Measurements from ENCODE around the gene MRPL9.
"Not testable (repeated sequence)": the region's sequence is repeated elsewhere in the genome, so short reads cannot be mapped to it uniquely, and the experiment has no call there.

Gene MRPL9

DNA sequence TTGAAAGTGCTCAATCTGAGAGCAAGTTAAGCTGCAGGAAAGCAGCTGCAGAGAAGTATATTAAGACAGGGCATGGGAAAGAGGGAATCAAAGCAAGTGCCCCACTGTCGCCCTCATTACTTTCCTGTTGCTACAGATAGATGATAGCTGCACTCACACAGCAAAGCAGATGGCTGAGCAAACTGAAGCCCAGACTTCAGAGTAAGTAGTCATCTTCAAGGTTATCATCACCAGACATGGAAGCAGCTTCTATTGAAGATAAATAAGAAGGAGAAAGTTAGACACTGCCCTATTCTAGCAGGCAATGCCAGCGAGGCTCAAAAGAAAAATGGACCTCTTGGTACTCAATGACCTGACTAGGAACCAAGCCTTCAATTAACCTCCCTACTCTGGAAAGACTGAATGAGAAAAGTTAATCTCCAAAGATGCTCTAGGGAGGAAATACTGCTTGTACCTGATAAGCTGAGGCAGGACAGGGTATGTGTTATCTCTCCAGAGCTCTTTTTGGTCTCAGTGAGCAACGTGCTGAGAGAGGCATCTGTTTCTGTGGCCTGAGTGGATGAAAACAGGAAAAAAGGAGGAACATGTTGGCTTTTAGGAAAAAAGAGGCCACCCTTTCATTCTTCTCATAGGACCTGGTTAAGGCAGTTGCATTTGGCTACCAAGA, 11.1 kb upstream of the MRPL9 start:
- Histone ChIP-seq H2BK5ac (ENCODE audit: low read length) (no peak overlapping the region), H3K9ac (ENCODE audit: low read length) (no peak overlapping the region), H3K4ac (ENCODE audit: low read depth, low read length) (no peak overlapping the region), H3K56ac (ENCODE audit: low read length) (no peak overlapping the region), H3K27me3 (ENCODE audit: insufficient read depth, low read length, poor library complexity) (no peaks in the 10 kb centered on the region), H3K4me1 (ENCODE audit: control insufficient read depth, low read depth, low read length) (no peaks in the 10 kb centered on the region), H4K5ac (ENCODE audit: low read length) (no peak overlapping the region), H3K4me2 (ENCODE audit: low read length) (no peak overlapping the region), H3K27ac (ENCODE audit: low read depth, low read length) (no peak overlapping the region), H2AK5ac (ENCODE audit: low read length) (no peak overlapping the region), H3K36me3 (ENCODE audit: control insufficient read depth, insufficient read depth, low read length) (no peaks in the 10 kb centered on the region), H2BK15ac (replicated peaks; ENCODE audit: low read depth) (no peak overlapping the region), H2BK120ac (ENCODE audit: low read depth, low read length) (no peak overlapping the region), H3K18ac (ENCODE audit: low read length) (no peak overlapping the region), H3K79me1 (ENCODE audit: low read length) (no peaks in the 10 kb centered on the region), H4K8ac (ENCODE audit: low read depth, low read length) (no peak overlapping the region), H3K79me2 (ENCODE audit: control insufficient read depth, insufficient read depth, low read length) (no peaks in the 10 kb centered on the region), H3K4me3 (ENCODE audit: low read length) (no peak overlapping the region), H3K23ac (ENCODE audit: low read length) (no peak overlapping the region)
- DNase-seq, result no peak
- WGBS (ENCODE audit: extremely low coverage, insufficient coverage, low lambda C conversion rate), result no CpG with 5 or more reads among the region's 3 CpGs

DNA sequence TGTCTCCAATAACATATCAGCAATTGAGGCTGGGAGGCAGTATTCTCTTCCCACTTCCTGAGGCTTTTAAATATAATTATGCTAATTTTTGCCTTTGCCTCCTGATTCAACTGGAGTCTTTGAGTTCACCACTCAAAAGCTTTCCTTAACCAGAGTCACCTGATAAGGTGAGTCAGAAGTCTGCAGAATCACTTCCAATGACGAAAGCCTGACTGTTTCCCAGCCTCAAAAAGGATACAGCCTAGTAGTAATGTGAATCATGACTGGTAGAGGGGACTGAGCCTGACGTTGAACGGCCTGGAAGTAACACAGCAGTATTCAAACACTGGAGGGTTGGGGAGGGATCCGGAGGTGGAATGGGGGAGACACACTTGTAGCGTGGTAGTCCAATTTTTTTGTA, 10.4 kb upstream of the MRPL9 start:
- Histone ChIP-seq H2BK120ac (ENCODE audit: low read depth, low read length) (no peak overlapping the region), H2BK15ac (replicated peaks; ENCODE audit: low read depth) (no peak overlapping the region), H2AK5ac (ENCODE audit: low read length) (no peak overlapping the region), H4K5ac (ENCODE audit: low read length) (no peak overlapping the region), H2BK5ac (ENCODE audit: low read length) (no peak overlapping the region), H3K9ac (ENCODE audit: low read length) (no peak overlapping the region), H3K4ac (ENCODE audit: low read depth, low read length) (no peak overlapping the region), H3K4me2 (ENCODE audit: low read length) (no peak overlapping the region), H3K27me3 (ENCODE audit: insufficient read depth, low read length, poor library complexity) (no peaks in the 10 kb centered on the region), H3K18ac (ENCODE audit: low read length) (no peak overlapping the region), H3K56ac (ENCODE audit: low read length) (no peak overlapping the region), H4K8ac (ENCODE audit: low read depth, low read length) (no peak overlapping the region), H3K79me2 (ENCODE audit: control insufficient read depth, insufficient read depth, low read length) (no peaks in the 10 kb centered on the region), H3K27ac (ENCODE audit: low read depth, low read length) (no peak overlapping the region), H3K79me1 (ENCODE audit: low read length) (no peaks in the 10 kb centered on the region), H3K23ac (ENCODE audit: low read length) (no peak overlapping the region), H3K4me3 (ENCODE audit: low read length) (no peak overlapping the region), H3K4me1 (ENCODE audit: control insufficient read depth, low read depth, low read length) (no peaks in the 10 kb centered on the region), H3K36me3 (ENCODE audit: control insufficient read depth, insufficient read depth, low read length) (no peaks in the 10 kb centered on the region)
- DNase-seq, result no peak
- WGBS (ENCODE audit: extremely low coverage, insufficient coverage, low lambda C conversion rate), result no CpG with 5 or more reads among the region's 5 CpGs

DNA sequence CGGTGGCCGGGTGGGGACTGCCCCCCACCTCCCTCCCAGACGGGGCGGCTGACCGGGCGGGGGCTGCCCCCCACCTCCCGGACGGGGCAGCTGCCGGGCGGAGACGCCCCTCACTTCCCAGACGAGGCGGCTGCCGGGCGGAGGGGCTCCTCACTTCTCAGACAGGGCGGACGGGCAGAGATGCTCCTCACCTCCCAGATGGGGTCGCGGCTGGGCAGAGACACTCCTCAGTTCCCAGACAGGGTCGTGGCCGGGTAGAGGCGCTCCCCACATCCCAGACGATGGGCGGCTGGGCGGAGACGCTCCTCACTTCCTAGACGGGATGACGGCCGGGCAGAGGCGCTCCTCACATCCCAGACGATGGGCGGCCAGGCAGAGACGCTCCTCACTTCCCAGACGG, 6.0 kb upstream of the MRPL9 start:
- not testable (repeated sequence) for DNase-seq; H4K8ac ChIP-seq (ENCODE audit: low read depth, low read length); H3K23ac ChIP-seq (ENCODE audit: low read length); H3K9ac ChIP-seq (ENCODE audit: low read length); H4K5ac ChIP-seq (ENCODE audit: low read length); H2BK15ac ChIP-seq (replicated peaks; ENCODE audit: low read depth); H3K79me1 ChIP-seq (ENCODE audit: low read length); H3K4me2 ChIP-seq (ENCODE audit: low read length); H2BK5ac ChIP-seq (ENCODE audit: low read length); H2AK5ac ChIP-seq (ENCODE audit: low read length); H3K56ac ChIP-seq (ENCODE audit: low read length); H3K4me1 ChIP-seq (ENCODE audit: control insufficient read depth, low read depth, low read length); H3K27me3 ChIP-seq (ENCODE audit: insufficient read depth, low read length, poor library complexity); H3K27ac ChIP-seq (ENCODE audit: low read depth, low read length); H3K18ac ChIP-seq (ENCODE audit: low read length); H3K79me2 ChIP-seq (ENCODE audit: control insufficient read depth, insufficient read depth, low read length); H3K4me3 ChIP-seq (ENCODE audit: low read length); H2BK120ac ChIP-seq (ENCODE audit: low read depth, low read length); H3K4ac ChIP-seq (ENCODE audit: low read depth, low read length); H3K36me3 ChIP-seq (ENCODE audit: control insufficient read depth, insufficient read depth, low read length)
- no CpG with 5 or more reads among the region's 34 CpGs for WGBS (ENCODE audit: extremely low coverage, insufficient coverage, low lambda C conversion rate)

DNA sequence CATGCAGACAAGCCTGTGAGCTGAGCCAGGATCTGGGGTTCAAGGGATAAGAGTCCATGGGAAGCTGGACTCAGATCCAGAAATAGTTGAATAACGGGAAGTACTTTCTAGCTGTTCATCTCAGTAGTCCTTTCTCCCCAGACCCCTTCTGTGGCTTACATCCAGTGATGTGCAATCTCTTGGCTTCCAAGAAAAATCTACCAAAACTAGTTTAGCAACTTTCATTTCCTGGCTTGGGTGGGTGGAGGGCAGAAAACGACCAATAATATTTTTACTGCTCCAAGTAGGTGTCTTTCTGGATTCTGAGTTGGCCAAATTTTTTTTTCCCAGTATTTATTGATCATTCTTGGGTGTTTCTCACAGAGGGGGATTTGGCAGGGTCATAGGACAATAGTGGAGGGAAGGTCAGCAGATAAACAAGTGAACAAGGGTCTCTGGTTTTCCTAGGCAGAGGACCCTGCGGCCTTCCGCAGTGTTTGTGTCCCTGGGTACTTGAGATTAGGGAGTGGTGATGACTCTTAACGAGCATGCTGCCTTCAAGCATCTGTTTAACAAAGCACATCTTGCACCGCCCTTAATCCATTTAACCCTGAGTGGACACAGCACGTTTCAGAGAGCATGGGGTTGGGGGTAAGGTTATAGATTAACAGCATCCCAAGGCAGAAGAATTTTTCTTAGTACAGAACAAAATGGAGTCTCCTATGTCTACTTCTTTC, 5.2 kb upstream of the MRPL9 start:
- H3K79me1 ChIP-seq (ENCODE audit: low read length); H3K56ac ChIP-seq (ENCODE audit: low read length); H2BK5ac ChIP-seq (ENCODE audit: low read length); H3K4ac ChIP-seq (ENCODE audit: low read depth, low read length); H3K27me3 ChIP-seq (ENCODE audit: insufficient read depth, low read length, poor library complexity); H3K9ac ChIP-seq (ENCODE audit: low read length); H4K5ac ChIP-seq (ENCODE audit: low read length); H4K8ac ChIP-seq (ENCODE audit: low read depth, low read length); H3K4me1 ChIP-seq (ENCODE audit: control insufficient read depth, low read depth, low read length); H3K4me2 ChIP-seq (ENCODE audit: low read length); H2BK15ac ChIP-seq (replicated peaks; ENCODE audit: low read depth); H3K4me3 ChIP-seq (ENCODE audit: low read length); H3K36me3 ChIP-seq (ENCODE audit: control insufficient read depth, insufficient read depth, low read length); DNase-seq; H3K27ac ChIP-seq (ENCODE audit: low read depth, low read length); H3K79me2 ChIP-seq (ENCODE audit: control insufficient read depth, insufficient read depth, low read length); H3K18ac ChIP-seq (ENCODE audit: low read length); H2AK5ac ChIP-seq (ENCODE audit: low read length); H2BK120ac ChIP-seq (ENCODE audit: low read depth, low read length); H3K23ac ChIP-seq (ENCODE audit: low read length): not testable (repeated sequence)
- WGBS (ENCODE audit: extremely low coverage, insufficient coverage, low lambda C conversion rate), result no CpG with 5 or more reads among the region's 7 CpGs

DNA sequence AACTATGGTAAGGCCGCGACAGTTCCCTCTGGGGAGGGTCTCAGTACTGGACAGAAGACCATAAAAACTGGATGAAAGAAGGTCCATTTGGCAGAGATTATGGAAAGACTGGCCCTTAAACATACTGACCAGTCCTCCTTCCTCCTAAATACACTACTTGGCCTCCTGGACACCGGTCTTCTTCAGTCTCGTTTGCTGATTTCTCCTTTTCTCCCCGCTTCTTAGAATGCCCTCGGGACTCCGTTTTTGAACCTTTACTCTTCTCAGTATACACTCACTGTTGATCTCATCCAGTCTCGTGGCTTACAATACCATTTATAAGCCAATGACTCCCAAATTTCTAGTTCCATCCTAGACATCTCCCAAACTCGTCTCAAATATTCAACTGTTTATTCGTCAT, 694 bp upstream of the MRPL9 start:
- H3K23ac ChIP-seq (ENCODE audit: low read length), result no peak overlapping the region
- no peak for DNase-seq
- no peak overlapping the region for H3K18ac ChIP-seq (ENCODE audit: low read length)
- H3K4me2 ChIP-seq (ENCODE audit: low read length), result peak overlapping the region; percentile 75
- no peak overlapping the region for H2BK5ac ChIP-seq (ENCODE audit: low read length)
- H3K56ac ChIP-seq (ENCODE audit: low read length), result peak overlapping the region; percentile 92
- H4K5ac ChIP-seq (ENCODE audit: low read length), result peak overlapping the region; percentile 100
- H3K4me3 ChIP-seq (ENCODE audit: low read length), result no peak overlapping the region
- H3K27ac ChIP-seq (ENCODE audit: low read depth, low read length), result no peak overlapping the region
- 100% methylated on average over 2 of the region's 10 CpGs for WGBS (ENCODE audit: extremely low coverage, insufficient coverage, low lambda C conversion rate)
- no peak overlapping the region for H3K4ac ChIP-seq (ENCODE audit: low read depth, low read length)
- H3K79me2 ChIP-seq (ENCODE audit: control insufficient read depth, insufficient read depth, low read length), result no peaks in the 10 kb centered on the region
- no peak overlapping the region for H2AK5ac ChIP-seq (ENCODE audit: low read length)
- peaks cover 4% of the 10 kb centered on the region for H3K79me1 ChIP-seq (ENCODE audit: low read length)
- H2BK15ac ChIP-seq (replicated peaks; ENCODE audit: low read depth), result no peak overlapping the region
- no peaks in the 10 kb centered on the region for H3K27me3 ChIP-seq (ENCODE audit: insufficient read depth, low read length, poor library complexity)
- H2BK120ac ChIP-seq (ENCODE audit: low read depth, low read length), result no peak overlapping the region
- peak overlapping the region; percentile 88 for H4K8ac ChIP-seq (ENCODE audit: low read depth, low read length)
- peaks cover 2% of the 10 kb centered on the region for H3K4me1 ChIP-seq (ENCODE audit: control insufficient read depth, low read depth, low read length)
- H3K9ac ChIP-seq (ENCODE audit: low read length), result peak overlapping the region; percentile 93
- H3K36me3 ChIP-seq (ENCODE audit: control insufficient read depth, insufficient read depth, low read length), result peaks cover 8% of the 10 kb centered on the region
